OCI-LY1 (cell line): Measurements from ENCODE around the gene SMTNL1.

Experiments used
- EZH2 ChIP-seq: fragments of 200-600 bp; sonication (generic), shearing (Covaris generic); IDR thresholded peaks from 2 replicates; pipeline ENCODE4 v1.8.0; 2017; ENCODE audit warnings: borderline replicate concordance, mixed run types, mild to moderate bottlenecking, antibody characterized with exemption, low read length, moderate library complexity, mixed read lengths
- TF ChIP-seq, protein P1 (sequence below): fragments of 200-600 bp; sonication (generic), shearing (Covaris generic); IDR thresholded peaks from 2 replicates; pipeline ENCODE4 v1.5.1; 2017; ENCODE audit warnings: mild to moderate bottlenecking, antibody characterized with exemption, low read length, moderate library complexity, mixed read lengths

DNA sequence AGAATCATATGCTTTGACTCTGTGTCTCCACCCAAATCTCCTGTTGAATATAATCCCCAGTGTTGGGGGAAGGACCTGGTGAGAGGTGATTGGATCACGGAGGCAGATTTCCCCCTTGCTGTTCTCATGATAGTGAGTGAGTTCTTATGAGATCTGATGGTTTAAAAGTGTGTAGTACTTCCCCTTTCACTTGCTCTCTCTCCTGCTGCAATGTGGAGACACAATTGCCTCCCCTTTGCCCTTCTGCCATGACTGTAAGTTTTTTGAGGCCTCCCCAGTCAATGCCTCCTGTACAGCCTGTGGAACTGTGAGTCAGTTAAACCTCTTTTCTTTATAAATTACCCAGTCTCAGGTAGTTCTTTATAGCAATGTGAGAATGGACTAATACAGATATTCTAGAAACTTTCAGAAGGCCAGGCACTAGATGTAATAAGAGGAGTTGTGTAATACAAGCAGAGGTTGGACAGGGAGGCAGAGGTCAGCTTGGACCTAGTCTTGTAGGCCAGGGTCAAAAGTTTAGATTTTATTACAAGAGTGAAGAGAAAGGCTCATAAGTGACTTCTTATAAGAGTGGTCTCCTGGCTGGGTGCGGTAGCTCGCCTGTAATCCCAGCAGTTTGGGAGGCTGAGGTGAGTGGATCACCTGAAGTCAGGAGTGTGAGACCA lies 50.8 kb downstream of the SMTNL1 start:
- TF ChIP-seq, protein P1, sequence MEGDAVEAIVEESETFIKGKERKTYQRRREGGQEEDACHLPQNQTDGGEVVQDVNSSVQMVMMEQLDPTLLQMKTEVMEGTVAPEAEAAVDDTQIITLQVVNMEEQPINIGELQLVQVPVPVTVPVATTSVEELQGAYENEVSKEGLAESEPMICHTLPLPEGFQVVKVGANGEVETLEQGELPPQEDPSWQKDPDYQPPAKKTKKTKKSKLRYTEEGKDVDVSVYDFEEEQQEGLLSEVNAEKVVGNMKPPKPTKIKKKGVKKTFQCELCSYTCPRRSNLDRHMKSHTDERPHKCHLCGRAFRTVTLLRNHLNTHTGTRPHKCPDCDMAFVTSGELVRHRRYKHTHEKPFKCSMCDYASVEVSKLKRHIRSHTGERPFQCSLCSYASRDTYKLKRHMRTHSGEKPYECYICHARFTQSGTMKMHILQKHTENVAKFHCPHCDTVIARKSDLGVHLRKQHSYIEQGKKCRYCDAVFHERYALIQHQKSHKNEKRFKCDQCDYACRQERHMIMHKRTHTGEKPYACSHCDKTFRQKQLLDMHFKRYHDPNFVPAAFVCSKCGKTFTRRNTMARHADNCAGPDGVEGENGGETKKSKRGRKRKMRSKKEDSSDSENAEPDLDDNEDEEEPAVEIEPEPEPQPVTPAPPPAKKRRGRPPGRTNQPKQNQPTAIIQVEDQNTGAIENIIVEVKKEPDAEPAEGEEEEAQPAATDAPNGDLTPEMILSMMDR = no peak
- TF ChIP-seq EZH2 = no peak
